GM18858 (cell line): ENCODE data around the gene RFX2.
A peak's percentile ranks its signal among the peaks of the same experiment; 100 is the strongest.
"Not testable (repeated sequence)": the region's sequence is repeated elsewhere in the genome, so short reads cannot be mapped to it uniquely, and the experiment has no call there.

Source experiments
- ATAC-seq: cut with Tn5 transposase; IDR thresholded peaks from one replicate; pipeline ENCODE4 v1.9.1; 2021; ENCODE audit not compliant: unreplicated experiment

RFX2 gene

DNA sequence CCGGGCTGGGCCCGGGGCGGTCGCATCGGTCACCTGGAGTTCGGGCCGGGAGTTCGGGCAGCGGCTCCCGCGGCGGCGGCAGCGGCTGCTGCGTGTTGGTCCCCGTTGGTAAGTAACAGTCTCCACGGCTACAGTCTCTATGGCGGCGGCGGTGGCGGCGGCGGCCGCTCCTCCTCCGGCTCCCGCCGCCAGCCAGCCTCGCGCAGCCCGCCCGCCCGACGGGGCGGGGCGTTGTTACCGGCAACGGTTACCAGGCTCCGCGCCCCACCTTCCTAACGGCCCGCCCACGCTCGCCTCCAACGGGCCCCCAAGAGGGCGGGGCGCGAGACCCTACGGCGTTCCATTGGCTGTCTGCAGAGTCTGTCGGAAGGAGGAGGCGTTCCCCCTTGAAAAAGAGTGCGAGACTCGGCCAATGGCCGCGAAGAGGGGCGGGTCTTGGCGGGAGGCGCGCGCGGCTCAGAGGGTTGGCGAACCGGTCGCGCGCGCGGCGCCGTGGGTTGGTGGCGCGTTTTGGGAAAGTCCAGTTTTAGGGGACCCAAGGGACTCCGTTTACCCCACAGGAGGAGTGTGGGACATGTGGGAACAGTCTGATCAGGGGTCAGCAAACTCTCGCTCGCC is at the start of gene RFX2:
TSS of gene RFX2 (minus strand) at position 141 of the 618 bp plus-strand sequence. CDS start 63,004 bp downstream, outside the sequence.
- ATAC-seq, result peak; percentile 80

DNA sequence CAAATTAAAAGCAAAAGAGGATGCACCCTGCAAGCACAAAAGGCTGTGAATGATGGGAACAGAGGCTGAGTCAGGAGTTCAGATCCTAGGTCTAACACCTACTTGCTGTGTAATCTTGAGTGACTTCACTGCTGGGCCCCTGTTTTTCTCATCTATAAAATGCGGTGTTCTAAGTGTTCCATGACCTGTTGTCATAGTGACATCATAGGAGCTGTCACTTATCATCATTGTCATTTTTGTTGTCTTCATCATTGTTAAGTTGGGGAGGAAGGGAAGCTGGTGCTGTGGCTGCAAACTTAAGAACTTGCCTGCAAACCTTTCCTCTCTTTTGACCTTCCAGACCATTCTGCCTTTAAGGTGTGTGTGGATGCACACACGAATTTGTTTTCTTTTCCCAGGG is 45.7 kb upstream of the RFX2 start:
- ATAC-seq, result no peak

DNA sequence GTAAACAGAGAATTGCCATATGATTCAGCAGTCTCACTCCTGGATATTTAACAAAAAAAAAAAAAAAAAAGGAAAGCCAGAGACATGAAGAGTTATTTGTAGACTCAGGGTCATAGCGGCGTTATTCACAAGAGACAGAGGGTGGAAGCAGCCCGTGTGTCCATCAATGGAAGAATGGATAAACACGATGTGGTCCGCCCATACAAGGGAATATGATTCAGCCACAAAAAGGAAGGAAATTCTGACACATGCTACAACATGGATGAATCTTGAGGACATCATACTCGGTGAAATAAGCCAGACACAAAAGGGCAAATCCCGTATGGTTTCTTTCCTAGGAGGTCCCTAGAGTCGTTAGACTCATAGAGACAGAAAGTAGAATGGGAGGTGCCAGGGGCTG is 40.0 kb upstream of the RFX2 start:
- no peak for ATAC-seq

DNA sequence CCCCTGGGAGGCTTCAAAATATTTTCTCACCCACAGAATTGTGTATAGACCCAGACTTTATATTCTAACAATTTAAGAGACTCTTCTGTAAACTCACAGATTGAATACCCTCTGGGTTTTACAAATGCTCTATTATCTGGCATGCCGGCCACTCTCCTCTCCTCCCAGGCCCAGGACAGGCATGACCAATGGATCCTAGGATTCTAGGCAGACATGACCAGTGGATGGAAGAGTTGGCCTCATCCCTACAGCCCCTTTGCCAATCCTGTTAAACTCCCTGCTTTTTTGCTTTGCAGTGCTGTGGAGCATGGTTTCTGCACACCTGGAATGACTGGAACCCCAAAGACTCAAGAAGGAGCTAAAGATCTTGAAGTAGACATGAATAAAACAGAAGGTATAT is 30.9 kb upstream of the RFX2 start:
- ATAC-seq, result no peak

DNA sequence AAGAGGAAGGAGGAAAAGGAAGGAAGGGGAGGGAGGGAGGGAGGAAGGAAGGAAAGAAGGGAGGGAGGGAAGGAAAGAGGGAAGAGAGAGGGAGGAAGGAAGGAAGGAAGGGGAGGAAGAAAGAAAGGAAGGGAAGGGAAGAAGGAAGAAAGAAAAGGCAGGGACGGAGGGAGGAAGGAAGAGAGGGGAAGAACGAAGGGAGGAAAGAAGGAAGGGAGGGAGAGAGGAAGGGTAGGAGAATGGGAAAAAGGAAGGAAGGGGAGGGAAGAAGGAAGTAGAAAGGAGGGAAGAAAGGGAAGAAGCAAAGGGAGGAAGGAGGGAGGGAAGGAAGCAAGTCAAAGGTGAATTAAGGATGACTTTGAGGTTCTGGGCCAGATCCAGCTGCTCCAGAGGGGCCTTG is 28.2 kb upstream of the RFX2 start:
- no peak for ATAC-seq

DNA sequence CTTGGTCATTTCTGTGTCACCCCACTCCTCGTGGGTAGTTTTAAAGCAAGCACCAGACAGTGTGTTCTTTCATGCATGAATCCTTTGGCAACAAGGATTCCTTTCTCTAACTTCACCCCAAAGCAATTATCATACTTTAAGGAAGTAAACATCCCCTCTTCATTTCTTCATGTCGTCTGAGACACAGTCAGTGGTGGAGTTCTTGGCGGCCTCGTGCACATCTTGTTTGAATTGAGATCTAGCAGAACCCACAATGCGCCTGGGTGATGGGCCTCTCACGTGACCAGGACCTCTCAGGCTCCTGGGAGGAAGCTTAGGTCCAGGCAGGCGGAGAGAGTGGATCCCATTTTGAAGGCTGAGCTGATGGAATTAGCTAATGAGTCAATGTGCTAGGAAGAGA is 27.8 kb upstream of the RFX2 start:
- ATAC-seq, result no peak

DNA sequence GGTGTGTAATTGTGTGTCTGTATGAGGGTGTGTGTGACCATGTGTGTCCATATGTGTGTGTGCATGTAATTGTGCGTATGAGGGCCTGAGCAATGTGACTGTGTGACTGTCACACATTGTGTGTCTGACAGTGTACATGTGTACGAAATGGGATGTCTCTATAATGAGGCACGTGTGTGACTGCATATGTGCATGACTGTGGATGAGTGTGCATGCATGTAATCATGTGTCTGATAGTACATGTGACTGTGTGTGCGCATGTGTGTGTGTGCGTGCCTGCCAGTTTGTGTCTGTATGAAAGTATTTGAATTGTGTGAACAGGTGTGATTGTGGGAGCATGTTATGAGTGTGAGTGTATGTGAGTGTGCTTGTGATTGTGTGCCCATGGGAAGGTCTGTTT is 22.9 kb upstream of the RFX2 start:
- ATAC-seq, result no peak

DNA sequence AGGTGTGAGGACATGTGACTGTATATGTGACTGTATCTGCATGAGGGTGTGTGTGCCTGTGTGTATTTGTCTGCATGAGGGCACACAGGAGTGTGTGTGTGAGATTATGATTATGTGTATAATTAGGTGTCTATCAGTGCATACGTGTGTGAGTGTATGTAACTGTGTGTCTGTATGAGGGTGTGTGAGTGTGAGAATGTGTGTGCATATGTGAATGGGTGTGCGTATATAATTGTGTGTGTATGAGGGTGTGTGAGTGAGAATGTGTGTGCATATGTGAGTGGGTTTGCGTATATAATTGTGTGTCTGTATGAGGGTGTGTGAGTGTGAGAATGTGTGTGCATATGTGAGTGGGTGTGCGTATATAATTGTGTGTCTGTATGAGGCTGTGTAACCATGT is 22.2 kb upstream of the RFX2 start:
- ATAC-seq, result no peak

DNA sequence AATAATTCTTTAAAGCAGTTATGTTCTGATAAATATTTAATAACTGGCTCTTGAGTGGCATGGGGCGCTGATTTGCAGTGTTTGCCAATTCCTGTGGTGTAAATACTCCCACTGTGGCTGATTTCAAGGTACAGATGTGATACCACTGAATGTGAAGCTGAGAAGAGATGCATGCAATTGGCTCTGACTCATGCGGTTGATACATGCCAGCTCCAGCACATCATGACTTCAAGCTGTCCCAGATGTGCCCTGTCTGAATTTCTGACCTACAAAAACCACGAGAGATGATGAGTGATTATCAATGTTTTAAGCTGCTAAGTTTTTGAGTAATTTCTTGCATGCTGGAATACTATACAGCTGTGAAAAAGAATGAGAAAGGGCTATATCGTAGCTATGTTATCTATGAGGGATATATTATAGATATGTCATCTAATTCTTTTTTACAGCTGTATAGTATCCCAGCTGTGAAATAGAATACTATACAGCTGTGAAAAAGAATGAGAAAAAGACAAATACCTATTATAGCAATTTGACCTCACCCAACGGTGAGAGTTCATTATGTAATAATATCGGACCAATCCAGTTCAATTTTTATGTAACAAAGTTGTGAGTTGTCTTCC is 17.5 kb upstream of the RFX2 start:
- no peak for ATAC-seq

DNA sequence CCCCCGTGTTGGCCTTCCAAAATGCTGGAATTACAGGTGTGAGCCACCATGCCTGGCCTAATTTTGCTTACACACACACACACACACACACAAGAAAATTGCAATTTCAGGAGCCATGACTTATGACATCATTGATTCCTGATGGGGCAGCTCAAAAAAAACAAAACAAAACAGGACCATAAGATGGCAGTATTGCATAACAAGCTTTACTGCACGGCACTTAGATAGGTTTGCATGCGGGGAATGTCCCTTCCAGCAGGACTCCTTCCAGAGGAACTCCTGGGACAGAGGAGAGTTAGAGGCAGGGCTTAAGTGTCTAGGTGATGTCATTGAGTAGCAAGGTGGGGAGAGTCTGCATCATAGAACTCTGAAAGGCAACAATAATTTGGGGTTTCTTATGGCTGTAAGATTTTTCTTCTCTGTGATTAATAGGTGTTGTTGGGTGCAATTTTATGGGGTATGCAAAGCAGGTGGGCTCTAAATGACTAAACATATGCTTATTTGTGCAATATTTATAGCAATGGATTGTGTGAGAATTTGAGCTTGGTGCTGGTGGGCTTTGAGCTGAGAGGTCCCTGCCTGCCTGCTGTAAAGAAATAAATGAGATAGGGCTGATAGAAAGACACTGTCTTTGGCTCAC is 16.2 kb upstream of the RFX2 start:
- no peak for ATAC-seq

DNA sequence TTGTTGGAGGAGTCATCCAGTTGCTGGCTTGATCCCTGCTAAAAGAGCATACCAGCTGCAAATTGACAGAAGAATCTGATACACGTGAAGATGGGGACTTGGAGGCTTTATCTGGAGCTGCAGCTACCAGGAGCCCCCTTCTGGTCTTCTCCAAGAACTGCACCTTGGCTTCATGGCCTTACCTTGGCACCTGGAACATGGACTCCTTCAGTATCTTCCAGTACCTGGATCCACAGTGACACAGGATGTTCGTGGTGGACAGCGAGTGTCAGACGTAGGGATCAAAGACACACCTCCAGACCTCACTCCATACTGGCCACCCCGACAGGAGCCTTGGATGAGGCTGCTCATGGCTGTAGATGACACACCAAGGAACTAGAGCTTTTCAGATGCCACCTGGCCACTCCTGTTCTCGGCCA is 15.3 kb upstream of the RFX2 start:
- ATAC-seq, result no peak

DNA sequence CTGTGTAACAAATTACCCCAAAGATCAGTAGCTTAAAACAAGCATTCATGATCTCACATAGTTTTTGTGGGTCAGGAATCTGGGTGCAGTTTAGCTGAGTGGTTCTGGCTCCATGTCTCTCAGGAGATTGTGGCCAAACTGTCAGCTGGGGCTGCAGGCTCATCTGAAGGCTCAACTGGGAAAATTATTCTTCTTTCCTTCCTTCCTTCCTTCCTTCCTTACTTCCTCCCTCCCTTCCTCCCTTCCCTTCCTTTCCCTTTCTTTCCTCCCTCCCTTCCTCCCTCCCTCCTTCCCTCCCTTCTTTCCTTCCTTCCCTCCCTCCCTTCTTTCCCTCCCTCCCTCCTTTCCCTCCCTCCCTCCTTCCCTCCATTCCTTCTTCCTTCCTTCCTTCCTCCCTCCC is 8.7 kb upstream of the RFX2 start:
- ATAC-seq, result no peak

DNA sequence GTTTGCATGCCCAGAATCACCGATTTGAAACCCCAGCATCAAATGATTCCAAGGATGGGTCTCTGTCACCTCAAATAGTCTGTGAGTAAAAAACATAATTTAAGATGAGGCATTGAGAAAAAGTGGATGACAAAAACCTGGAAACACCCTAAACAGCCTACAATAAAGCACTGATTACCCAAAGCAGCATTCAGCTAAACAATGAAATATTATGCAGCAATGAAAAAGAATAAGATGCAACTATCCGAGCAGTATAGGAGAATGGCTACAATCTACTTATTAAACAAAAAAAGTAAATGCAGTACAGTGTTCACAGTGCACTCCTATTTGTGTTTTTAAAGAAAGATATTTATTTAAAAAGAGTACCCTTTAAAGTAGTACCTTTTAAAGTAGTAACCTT is 7.7 kb upstream of the RFX2 start:
- ATAC-seq, result no peak

DNA sequence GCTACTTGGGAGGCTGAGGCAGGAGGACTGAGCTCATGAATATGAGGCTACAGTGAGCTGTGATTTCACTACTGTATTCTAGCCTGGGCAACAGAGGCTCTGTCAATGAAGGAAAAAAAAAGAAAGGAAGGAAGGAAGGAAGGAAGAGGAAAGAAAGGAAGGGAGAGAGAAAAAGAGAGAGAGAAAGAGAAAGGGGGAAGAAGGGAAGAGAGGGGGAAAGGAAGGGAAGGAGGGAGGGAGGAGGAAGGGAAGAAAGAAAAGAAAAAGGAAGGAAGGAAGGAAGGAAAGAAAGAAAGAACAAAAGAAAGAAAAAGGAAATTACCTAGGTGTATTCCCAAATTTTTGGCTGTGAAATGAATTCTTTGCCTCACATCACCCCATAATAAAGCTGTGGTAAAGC is 7.2 kb upstream of the RFX2 start:
- ATAC-seq, result no peak

DNA sequence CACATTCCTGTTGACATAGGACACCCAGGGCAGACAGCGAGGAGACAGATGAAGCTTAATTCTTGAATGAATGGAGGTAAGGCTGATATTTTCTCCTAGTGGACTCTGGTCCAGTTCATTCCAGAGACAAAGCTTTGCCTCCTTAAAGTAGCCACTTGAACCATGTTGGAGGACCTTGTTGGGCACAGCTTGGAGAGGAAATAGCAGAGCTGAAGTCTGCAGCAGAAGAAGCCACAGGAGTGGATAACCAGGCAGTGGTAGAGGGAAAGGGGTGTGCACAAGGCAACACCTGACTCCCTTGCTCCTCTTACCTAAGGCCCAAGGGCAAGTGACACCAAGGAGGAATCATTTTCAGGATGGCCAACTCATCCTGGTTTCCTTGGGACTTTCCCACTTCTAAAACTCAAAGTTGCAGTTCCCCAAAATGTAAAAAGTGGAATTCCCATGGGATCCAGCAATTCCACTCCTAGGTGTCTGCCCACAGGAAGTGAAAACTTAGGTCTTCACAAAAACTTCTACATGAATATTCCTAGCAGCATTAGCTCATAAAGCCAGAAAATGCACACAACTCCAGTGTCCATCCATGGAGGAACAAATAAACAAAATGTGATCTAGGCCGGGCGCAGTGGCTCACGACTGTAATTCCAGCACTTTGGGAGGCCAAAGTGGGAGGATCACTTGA is 6.6 kb upstream of the RFX2 start:
- no peak for ATAC-seq

DNA sequence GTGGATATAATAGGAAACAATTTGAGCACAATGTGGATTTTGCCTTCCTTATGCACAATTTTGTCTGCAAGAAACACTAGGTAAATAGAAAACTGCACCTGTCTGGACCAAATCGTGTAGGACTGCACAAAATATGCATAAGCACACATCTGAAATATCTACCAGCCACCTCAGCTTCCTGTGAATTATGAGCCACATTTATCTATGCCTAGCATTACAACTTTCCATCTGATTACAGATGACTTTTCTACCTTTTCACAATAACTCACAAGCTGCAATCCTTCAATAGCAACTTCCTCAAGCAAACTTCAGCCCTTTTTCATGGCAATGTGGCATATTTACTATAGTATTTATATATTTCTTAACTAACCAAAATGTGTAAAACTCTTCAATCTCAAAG is 5.7 kb upstream of the RFX2 start:
- no peak for ATAC-seq

DNA sequence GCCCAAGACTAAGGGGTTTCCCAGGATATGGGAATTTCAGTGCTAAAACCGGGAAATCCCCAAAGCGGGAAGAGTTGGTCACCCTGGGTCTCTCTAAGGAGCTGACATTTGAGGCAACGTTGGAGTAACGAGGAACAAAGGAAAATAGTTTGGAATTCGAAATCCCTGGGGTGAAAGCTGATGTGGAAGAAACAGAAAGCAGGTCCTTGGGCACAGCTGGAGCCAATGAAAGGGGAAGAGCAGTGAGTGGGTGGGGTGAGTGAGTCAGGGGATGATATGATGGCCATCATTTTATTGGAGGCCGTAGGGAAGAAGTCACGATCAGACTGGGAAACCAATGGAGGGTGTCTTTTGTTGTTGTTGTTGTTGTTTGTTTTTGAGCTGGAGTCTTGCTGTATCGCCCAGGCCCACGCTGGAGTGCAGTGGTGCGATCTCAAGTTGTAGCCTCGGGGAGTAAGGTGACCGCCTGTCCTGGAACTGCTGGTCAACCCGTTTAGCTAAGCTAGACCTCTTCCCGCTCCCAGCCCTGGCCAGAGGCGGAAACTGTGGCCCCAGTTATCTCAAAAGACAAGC is 3.4 kb upstream of the RFX2 start:
- no peak for ATAC-seq

DNA sequence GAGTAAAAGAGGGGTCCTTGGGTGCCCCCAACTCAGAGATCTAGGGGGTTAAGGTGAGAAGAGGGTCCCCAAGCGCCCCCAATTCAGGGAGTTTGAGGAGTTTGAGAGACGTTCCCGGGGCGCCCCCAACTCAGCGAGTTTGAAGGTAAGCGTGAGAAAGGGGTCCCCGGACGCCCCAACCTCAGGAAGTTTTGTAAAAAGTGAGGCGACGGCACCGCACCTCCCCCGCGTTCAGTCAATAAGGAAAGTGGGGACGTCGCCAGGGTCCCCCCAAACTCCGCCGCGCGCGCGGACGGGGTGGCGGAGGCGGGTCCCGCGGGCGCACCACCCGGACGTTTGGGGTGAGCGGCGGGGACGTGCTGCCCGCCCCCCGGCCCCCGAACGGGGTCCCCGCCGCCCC is 353 bp downstream of the RFX2 start:
- no peak for ATAC-seq

DNA sequence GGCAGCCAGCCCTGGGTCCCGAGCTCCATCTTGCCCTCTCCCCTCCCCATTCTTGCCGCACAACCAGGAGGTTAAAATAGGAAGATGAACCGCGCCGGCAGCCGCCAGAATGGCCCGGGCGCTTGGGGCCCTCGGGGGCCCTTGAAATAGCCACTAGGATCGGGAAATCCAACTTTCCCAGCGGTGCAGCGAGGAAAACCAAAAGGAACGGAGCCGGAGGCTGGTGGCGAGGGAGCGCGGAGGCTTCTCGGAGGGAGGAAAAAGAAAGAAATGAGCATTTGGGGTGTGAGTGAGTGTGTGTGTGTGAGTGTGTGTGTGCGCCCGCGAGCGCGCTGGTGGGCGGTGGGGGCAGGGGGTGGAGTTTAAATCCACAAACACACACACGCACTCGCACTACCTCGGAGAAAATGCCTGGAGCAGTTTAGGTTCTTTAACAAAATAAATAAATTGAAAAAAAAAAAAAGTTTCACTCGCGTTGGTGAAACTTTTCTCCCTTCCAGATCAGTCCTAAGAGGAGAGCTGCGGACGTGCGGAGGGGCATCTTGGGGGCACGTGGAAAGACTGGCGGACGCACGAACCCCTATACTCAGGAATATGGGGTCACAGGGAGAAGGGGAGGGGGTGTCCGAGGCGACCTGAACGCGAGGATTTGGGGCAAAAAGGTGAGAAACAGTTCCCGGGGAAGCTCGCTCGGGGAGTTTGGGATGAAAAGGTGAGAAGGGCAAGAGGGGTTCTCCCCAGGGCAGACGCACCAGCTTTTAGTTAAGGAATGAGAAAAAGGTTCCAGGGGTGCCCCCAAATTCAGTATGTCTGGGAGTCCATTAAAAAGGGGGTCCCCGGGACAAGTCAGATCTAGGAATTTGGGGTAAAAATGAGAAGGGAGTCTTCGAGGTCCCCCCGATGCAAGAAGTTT is 1.3 kb downstream of the RFX2 start:
- no peak for ATAC-seq

DNA sequence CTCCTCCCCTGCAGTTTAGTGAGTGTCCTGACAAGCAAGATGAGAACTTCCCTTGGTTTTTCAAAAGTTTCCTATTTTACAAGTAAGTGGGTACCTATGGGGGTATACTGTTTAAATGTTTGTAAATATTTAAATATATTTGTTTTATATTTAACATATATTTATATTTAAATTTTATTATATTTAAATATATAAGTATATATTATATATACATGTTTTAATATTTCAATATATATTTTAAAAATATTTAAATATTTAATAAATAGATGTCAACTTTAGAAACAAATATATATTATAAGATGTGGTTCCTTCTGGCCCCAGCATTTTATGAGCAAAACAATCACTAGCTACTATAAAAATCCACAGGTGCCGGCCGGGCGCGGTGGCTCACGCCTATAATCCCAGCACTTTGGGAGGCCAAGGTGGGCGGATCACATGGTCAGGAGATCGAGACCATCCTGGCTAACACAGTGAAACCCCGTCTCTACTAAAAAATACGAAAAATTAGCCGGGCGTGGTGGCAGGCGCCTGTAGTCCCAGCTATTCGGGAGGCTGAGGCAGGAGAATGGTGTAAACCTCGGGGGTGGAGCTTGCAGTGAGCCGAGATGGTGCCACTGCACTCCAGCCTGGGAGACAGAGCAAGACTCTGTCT is 3.5 kb downstream of the RFX2 start:
- ATAC-seq, result not testable (repeated sequence)
